HG02943 (cell line): ENCODE measurements around the gene QRICH2.
"Not testable (repeated sequence)": the region's sequence is repeated elsewhere in the genome, so short reads cannot be mapped to it uniquely, and the experiment has no call there.

Experiments
- ATAC-seq: cut with Tn5 transposase; IDR thresholded peaks from one replicate; pipeline ENCODE4 v1.9.1; 2021; ENCODE audit warnings: mild to moderate bottlenecking, low read depth, moderate library complexity; ENCODE audit not compliant: unreplicated experiment

Gene QRICH2

DNA sequence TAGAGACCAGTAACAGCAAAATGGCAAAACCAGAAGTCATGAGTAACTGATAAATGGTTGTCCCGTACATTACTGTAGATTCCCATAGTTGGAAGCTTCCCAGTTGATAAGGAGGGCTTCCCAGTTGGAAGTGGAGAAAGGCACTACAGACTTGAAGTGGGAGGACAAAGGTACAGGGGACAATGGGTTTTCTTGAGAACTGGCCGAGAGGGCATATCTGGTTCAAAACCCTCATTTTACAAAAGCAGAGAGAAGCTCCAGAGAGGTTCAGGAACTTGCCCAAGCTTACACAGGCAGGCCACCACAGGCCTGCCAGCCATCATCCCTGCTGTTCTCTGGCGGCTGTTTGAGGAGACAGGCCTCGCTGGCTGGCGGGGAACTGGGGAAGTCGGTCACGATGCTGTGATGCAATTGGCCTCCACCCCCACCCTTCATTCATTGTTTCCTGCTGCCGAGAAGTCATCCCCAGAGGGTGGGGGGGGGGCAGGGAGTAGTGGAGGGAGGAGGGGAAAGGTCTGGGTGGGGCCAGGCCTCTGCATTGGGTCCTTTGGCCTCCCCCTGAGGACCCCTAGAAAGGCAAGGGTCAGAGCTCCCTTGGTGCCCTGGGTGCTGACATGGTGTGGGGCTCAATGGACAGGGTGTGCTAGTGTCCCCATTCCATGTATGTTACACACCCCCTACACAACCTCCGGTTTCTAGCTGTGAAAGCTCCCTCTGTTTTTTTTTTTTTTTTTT lies 39.9 kb downstream of the QRICH2 start:
- no peak for ATAC-seq

DNA sequence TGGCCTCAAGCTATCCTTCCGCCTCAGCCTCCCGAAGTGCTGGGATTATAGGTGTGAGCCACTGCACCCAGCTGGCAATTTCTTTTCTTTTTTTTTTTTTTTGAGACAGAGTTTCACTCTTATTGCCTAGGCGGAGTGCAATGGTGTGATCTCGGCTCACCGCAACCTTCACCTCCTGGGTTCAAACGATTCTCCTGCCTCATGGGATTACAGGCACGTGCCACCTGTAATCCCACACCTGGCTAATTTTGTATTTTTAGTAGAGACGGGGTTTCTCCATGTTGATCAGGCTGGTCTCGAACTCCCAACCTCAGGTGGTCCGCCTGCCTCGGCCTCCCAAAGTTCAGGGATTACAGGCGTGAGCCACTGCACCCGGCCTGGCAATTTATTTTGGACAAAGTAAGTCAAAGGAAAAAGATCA lies 40.5 kb downstream of the QRICH2 start:
- ATAC-seq, result not testable (repeated sequence)

DNA sequence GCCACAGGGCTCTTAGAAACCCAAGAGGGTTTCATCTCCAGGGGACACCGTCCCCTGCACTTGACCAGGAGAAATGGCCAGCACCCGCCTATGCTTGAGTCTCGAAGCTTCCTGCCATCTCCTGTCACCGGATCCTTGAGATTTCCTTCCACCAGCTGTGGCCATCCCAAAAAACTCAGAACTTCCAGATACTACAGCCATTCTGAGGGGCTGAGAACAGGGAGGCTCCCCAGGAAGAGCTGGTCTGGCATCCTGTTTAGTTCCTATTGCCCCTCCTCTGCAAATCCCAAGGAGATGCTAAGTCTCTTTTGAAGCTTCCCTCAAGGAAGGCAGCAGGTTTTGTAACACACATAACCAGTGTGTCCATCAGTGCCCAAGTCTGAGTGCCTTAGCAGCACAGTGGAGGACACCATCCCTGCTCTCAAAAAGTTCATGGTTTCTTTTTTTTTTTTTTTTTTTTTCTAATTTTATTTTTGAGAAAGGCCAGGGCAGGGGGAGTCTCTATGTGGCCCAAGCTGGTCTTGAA lies 41.0 kb downstream of the QRICH2 start:
- ATAC-seq, result no peak

DNA sequence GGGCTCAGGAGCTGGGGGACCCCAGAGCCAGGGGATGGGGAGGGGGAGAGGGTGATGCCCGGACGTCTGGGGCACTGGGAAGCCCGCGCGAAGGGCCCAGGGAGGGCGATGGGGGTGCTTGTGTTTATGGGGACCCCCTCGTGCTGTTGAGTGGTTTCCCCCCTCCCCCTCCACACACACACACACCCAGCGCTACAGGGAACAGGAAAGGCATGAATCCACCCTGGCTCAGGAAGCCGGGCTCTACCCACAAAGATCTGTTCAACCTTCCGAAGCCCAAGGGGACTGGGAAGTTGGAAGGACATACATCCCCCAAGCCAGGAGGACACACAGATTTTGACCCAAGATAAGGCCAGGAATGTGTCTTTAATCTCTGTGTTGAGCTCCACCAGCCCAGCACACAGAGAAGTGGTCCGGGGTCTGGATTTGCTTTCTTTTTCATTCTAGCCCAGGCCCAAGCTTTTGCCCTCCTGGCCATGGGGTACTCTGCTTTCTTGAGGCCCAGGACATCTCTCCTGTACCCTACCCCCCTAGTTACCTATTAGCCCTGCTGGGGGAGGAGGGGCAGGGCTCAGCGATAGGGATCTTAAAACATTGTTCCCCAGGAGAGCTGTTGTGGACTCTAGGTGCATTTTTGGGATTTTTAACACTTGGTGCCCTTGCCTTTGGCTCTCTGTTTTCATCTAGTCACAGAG lies 41.7 kb downstream of the QRICH2 start:
- no peak for ATAC-seq

DNA sequence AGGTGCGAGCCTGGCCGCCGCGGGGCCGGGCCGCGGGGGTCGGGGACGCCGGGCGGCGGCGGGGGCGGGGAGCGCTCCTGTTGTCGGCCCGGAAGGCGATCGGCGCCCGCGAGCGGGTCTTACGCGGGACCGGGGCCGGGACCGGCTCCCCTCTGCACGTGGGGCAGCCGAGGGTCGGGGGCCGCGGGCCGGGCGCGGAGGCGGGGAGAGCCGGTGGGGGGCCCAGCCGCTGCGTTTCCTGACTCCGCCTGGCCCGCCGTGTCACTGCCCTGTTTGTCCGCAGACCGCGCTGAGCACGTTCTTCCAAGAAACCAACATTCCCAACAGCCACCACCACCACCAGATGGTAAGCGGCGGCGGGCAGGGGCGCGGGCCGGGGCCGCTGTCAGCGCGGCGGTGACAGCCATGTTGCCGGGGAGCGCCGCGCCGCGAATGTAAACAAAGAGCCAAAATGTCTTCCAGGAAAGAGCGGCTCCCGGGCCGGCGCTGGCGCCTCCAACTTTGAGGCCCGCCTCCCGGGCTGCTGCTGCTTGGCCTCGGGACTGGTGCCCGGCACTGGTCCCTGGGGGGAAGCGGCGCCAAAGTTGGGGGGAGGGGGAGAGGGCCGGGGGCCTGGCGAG lies 42.3 kb downstream of the QRICH2 start:
- ATAC-seq, result no peak

DNA sequence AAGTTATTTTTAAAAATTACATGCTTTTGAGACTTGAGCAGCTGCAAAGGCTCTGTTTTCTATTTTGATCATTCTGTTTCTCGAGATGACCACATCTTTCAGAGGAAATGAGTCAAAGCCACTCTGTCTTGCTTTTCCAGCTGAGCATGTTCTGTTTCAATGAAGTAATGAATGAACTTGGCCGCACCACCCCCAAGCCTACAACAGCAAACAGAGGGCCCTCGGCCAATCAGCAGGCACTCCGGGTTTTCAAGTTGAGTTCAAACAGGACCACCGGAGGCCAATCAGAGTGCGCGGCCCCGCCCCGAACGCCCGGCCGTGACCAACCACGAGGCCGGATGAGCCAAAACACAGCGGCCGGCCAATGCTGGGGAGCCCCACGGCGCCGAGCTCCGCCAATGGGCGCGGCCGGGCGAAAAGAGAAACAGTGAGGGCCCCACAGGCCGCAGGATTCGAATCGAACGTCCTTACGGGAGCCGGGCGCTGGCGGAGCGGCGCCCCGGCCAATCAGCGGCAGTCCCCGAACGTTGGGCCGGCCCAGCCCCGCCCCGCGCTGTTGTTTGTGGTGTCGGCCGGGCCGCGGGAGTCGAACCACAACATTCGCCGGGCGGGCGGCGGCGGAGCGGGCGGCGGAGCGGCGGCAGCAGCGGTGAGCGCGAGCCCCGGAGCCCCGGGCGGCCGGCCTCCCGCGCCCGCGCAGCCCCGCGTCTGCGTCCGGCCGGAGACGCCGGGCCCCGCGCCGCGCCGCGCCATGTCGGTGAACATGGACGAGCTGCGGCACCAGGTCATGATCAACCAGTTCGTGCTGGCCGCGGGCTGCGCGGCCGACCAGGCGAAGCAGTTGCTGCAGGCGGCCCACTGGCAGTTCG lies 43.1 kb downstream of the QRICH2 start, which contains the start of gene UBALD2:
TSS of gene UBALD2 (plus strand) at position 594 of the 869 bp plus-strand sequence. CDS start at position 752, 158 bp downstream.
- ATAC-seq, result peak; percentile 62

DNA sequence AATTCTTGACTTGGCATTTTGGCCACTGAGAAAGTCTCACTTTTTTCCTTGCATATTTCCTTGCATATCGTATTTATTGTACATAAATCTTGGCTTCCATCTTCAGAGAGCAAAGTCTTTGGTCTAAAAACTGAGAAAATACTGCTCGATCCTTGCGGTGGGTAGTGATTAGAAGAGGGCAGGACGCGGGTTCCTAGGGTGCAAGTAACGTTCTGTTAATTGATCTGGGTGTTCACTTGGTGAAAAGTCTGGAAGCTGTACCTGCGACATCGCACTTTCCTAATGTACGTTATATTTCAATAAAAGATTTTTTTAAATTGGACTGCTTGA lies 43.7 kb downstream of the QRICH2 start:
- peak; percentile 3 for ATAC-seq

DNA sequence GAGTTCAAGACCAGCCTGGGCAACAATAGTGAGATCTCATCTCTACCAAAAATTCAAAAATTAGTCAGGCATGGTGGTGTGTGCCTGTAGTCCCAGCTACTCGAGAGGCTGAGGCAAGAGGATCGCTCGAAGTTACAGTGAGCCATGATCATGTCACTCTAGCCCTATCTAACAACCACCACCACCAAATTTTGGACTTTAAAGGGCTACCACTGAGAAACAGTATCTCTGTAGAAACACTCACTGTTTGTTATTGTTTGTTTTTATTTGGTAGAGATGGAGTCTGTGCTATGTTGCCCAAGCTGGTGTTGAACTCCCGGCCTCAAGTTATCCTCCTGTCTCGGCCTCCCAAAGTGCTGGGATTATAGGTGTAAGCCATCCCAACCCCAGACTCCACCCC lies 44.2 kb downstream of the QRICH2 start:
- no peak for ATAC-seq

DNA sequence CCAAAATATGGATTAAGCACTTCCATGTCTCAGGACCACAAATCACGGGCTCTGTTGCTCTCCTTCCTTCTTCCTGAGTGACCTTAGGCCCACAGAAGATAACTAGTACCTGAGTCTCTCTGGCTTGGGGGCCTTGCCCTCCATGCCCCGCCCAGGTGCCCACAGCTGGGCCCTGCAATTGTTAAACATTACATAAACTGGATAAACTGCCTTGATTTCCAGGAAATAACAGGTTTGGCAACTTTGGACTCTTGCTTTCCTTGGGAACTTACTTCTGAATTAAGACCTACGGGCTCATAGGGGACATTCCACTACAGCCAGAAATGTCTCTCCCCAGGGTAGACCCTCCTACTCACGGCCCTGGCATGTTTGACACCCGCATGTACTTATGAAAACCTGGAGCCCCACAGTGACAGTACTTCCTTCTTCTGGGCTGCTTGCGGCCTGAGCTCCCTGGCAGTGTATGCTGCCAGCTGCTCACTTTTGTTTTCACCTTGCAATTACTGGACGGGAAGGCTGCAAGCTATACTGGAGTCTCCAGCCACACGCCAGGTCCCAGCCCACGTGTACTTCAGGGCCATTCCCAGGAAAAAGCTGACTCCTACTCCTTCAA lies 45.2 kb downstream of the QRICH2 start:
- no peak for ATAC-seq

DNA sequence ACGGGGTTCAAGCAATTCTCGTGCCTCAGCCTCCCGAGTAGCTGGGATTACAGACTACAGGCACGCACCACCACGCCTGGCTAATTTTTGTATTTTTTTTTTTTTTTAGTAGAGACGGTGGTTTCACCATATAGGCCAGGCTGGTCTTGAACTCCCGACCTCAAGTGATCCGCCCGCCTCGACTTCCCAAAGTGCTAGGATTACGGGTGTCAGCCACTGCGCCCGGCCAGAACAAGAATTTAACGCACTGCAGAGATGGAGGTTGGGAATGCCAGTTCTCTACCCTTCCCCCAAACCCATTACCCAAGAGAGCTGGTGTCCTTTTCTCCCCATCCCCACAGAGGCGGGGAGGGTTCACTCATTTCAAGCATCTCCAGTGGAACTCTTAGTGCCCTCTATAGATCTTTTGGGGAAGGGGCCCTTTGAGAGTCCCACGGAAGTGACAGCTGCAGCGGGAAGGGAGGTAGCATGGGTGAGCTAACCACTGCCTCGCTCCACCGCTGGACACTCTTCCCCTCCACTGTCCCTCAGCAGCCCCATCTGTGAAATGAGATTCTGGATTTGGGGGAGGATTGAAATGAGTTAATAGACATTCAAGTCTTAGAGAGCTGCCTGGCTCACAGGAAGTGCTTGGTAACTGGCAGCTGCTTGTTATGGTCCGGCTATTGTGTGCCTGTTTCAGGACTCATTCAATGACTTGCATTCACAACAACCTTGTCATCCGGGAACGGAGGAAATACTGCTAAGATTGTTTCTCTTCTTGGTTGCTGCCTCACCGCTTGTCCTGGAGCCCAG lies 46.5 kb downstream of the QRICH2 start:
- no peak for ATAC-seq

DNA sequence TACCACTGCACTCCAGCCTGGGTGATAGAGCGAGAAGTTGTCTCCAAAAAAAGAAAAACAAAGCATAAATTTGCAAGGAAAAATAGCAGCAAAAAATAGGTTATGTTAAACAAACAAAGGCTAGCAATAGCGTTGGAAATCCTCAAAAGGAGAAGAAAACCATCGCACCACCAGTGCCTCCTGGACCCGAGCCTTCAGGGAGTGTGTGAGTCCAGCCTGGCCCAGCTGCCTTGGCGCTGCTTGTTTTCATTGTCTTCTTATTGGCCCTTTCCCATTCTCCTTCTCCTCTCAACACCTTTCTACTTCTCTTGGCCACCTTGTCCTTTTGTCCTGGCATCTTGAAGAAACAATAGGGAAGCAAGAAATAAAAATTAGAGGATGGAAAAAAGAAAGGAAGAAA lies 47.4 kb downstream of the QRICH2 start:
- no peak for ATAC-seq

DNA sequence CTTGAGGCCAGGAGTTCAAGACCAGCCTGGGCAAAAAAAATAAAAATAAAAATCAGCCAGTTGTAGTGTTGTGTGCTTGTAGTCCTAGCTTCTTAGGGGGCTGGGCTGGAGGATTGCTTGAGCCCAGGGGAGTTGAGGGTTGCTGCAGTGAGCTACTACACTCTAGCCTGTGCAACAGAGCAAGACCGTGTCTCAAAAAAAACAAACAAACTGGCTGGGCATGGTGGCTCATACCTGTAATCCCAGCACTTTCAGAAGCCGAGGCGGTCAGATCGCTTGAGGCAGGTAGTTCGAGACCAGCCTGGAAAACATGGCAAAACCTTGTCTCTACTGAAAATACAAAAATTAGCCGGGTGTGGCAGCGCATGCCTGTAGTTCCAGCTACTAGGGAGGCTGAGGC lies 47.9 kb downstream of the QRICH2 start:
- ATAC-seq, result no peak

DNA sequence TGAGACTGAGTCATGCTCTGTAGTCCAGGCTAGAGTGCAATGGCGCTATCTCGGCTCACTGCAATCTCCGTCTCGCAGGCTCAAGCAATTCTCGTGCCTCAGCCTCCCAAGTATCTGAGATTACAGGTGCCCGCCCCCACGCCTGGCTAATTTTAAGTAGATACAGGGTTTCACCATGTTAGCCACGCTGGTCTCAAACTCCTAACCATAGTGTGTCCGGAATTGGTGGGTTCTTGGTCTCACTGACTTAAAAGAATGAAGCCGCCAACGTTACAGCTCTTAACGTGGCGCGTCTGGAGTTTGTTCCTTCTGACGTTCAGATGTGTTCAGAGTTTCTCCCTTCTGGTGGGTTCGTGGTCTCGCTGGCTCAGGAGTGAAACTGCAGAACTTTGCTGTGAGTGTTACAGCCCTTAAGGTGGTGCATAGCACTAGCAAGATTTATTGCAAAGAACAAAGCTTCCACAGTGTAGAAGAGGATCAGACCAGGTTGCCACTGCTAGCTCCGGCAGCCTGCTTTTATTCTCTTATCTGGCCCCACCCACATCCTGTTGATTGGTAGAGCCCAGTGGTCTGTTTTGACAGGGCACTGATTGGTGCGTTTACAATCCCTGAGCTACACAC lies 51.5 kb downstream of the QRICH2 start:
- ATAC-seq, result not testable (repeated sequence)

DNA sequence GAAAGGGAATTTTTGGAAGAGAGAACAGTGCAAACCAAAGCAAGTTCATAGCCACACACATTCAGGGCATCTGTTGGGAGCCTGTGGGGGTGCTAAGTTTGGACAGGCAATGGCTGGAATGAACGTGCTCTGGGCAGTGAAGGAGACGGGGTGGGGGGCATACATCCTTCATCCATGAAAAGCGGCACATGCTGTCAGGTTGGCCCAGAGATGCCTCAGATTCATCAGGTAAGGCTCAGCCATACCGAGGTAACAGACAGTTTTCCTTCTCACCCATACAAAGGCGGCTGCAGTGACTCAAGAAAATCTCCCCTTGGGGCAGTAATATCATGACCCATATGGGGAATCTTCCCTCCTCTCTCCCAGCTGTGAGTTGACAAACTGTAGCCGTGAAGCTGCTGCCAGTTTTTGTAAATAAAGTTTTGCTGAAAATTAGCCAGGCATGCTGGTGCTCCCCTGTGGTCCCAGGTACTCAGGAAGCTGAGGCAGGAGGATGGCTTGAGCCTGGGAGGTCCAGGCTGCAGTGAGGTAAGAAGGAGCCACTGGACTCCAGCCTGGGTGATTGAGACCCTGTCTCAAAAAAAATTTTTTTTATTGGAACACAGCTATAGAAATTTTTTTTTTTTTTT lies 52.2 kb downstream of the QRICH2 start:
- no peak for ATAC-seq

DNA sequence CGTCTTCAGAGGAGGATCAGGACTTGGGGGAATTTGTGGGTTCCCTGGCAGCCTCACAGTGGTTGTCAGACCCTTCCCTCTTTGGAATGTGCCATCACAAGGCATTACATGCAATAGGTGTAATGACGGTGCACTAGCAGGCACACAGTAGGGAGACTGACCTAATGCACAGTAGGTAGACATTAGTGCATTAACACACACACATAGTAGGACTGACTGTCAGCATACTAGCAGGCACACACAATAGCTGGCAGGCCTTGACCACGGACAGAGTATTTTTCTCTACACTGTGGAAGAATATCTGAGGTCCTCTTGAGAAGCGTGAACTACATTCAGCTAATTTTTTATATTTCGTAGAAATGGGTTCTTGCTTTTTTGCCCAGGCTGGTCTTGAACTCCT lies 53.8 kb downstream of the QRICH2 start:
- ATAC-seq, result no peak

DNA sequence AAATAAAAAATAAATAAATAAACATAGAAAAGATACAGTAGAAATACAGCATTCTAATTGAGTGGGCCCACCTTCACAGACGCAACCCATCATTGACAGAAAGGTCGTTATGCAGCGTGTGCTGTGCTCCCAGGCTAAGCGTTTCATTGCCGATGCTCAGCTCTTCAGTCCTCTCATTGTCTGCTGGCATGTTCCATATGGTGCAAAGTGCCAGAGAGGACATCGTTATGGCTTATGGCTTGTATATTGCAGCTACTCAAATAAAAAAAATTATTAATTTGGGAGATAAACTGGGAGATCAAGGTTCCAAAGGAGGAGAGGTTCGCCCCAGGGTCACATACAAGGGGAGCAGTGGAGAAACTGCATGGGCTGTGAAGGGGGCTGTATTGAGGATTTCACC lies 54.2 kb downstream of the QRICH2 start:
- ATAC-seq, result no peak

DNA sequence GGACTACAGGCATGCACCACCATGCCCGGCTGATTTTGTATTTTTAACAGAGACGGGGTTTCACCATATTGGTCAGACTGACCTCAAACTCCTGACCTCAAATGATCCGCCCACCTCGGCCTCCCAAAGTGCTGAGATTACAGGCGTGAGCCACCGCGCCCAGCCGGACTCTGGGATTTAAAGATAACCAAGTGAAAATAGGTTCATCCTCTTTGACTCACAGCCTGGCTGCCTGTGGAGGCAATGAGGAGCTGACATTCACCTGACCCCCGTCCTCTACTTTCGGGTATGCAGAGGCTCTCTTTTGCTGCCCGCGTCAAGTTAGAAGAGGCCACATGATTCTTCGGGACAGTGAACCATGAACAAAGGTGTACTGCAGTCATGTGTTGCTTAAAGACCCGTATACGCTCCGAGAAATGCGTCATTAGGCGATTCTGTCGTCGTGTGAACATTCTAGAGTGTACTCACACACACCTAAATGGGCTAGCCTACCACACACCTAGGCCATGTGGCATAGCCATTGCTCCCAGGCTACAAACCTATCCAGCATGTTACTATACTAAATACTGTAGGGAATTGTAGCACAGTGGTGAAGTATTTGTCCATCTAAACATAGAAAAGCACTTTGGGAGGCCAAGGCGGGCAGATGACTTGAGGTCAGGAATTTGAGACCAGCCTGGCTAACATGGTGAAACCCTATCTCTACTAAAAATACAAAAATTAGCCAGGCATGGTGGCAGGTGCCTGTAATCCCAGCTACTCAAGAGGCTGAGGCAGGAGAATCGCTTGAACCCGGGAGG lies 54.9 kb downstream of the QRICH2 start:
- ATAC-seq, result not testable (repeated sequence)
